SK-N-SH (cell line): ENCODE results near the gene ZNF662. TPM values are rescaled to one million over a fixed set of nuclear protein-coding genes. Genes with fewer than 3 reads are reported as not detected.

Source experiments
- CTCF ChIA-PET: fragments of 300-600, 350-600 bp; formaldehyde crosslinking; extraction: SDS; loops from one replicate; lab custom pipeline; 2021; lab: Yijun Ruan, JAX
- POLR2A ChIA-PET: fragments of 350-600 bp; sonication (Branson Sonifier 250); formaldehyde crosslinking; extraction: SDS; loops from one replicate; lab custom pipeline; 2020; ENCODE audit warnings: antibody characterized with exemption, inconsistent platforms; lab: Yijun Ruan, JAX
- DNase-seq: peaks from one replicate; pipeline ENCODE4 v3.0.0; 2012
- H2AFZ ChIP-seq: fragments of 200-600 bp; sonication (generic); 2 replicates; pipeline ENCODE4 v1.8.1; 2016; ENCODE audit warnings: antibody characterized with exemption, mild to moderate bottlenecking, low read depth
- H3F3A ChIP-seq: fragments of 200-600 bp; sonication (generic); replicated peaks from 2 replicates; pipeline ENCODE3; 2016; ENCODE audit warnings: antibody characterized with exemption, mild to moderate bottlenecking; ENCODE audit not compliant: insufficient read depth
- H3K27ac ChIP-seq, 2 experiments: fragments of 200-500 bp in 1 of 2; fragments of 200-600 bp in 1 of 2; sonication (Bioruptor generic) in 1 of 2; sonication (generic), shearing (Covaris generic) in 1 of 2; 2 replicates each; pipeline versions ENCODE4 v1.5.1 to v1.6.1; 2014 to 2016; ENCODE audit warnings: low read depth in 2 of 2, inconsistent platforms in 1 of 2, low read length in 1 of 2, mild to moderate bottlenecking in 1 of 2, mixed read lengths in 1 of 2
- H3K27me3 ChIP-seq: fragments of 200-600 bp; sonication (generic), shearing (Covaris generic); 2 replicates; pipeline ENCODE4 v1.6.1; 2016; ENCODE audit warnings: mixed run types; ENCODE audit not compliant: insufficient read depth
- H3K36me3 ChIP-seq, 2 experiments: fragments of 200-500 bp in 1 of 2; fragments of 200-600 bp in 1 of 2; sonication (Bioruptor generic) in 1 of 2; sonication (generic) in 1 of 2; replicated peaks in 1 of 2; 2 replicates each; pipeline versions ENCODE3 to v1.5.1; 2014 to 2016; ENCODE audit warnings: low read length in 1 of 2, mild to moderate bottlenecking in 1 of 2; ENCODE audit not compliant: insufficient read depth in 2 of 2, control insufficient read depth in 1 of 2
- H3K4me1 ChIP-seq, 2 experiments: fragments of 200-500 bp in 1 of 2; fragments of 200-600 bp in 1 of 2; sonication (Bioruptor generic) in 1 of 2; sonication (generic), shearing (Covaris generic) in 1 of 2; 2 replicates each; pipeline versions ENCODE4 v1.5.1 to v1.6.1; 2014 to 2016; ENCODE audit warnings: low read depth in 1 of 2, low read length in 1 of 2, mixed run types in 1 of 2; ENCODE audit not compliant: insufficient read depth in 2 of 2, control insufficient read depth in 1 of 2
- H3K4me2 ChIP-seq: fragments of 200-600 bp; sonication (generic), shearing (Covaris generic); 2 replicates; pipeline ENCODE4 v1.6.1; 2017; ENCODE audit warnings: mixed run types
- H3K4me3 ChIP-seq, 2 experiments: fragments of 200-500 bp in 1 of 2; fragments of 200-600 bp in 1 of 2; sonication (Bioruptor generic) in 1 of 2; sonication (generic), shearing (Covaris generic) in 1 of 2; 2 replicates each; pipeline versions ENCODE4 v1.5.1 to v1.8.1; 2014 to 2016; ENCODE audit warnings: low read depth in 2 of 2, inconsistent platforms in 1 of 2, low read length in 1 of 2, mild to moderate bottlenecking in 1 of 2, mixed read lengths in 1 of 2, moderate library complexity in 1 of 2
- H3K79me2 ChIP-seq: fragments of 200-600 bp; sonication (generic); 2 replicates; pipeline ENCODE4 v1.8.1; 2017; ENCODE audit warnings: mild to moderate bottlenecking; ENCODE audit not compliant: insufficient read depth
- H3K9ac ChIP-seq: fragments of 200-600 bp; sonication (generic); 2 replicates; pipeline ENCODE4 v1.6.1; 2017; ENCODE audit warnings: mixed run types
- H3K9me2 ChIP-seq: fragments of 200-600 bp; sonication (generic); 2 replicates; pipeline ENCODE4 v1.6.1; 2017; ENCODE audit warnings: mixed run types
- H3K9me3 ChIP-seq: fragments of 200-600 bp; sonication (generic); 2 replicates; pipeline ENCODE4 v1.6.1; 2017; ENCODE audit warnings: mixed run types, mild to moderate bottlenecking, moderate library complexity
- H4K20me1 ChIP-seq: fragments of 200-600 bp; sonication (generic); 2 replicates; pipeline ENCODE4 v1.6.1; 2017; ENCODE audit warnings: mild to moderate bottlenecking, mixed run types; ENCODE audit not compliant: insufficient read depth
- CTCF ChIP-seq: fragments of 200-600 bp; sonication (generic); IDR thresholded peaks from 2 replicates; pipeline ENCODE4 v1.6.1; 2017; ENCODE audit warnings: antibody characterized with exemption, mild to moderate bottlenecking, moderate library complexity
- EZH2phosphoT487 ChIP-seq: fragments of 200-600 bp; sonication (generic); IDR thresholded peaks from 2 replicates; pipeline ENCODE4 v1.6.1; 2017; ENCODE audit warnings: low read depth, mixed run types, mild to moderate bottlenecking, antibody characterized with exemption, moderate library complexity, borderline replicate concordance
- FOXJ3 ChIP-seq: sonication (generic); formaldehyde crosslinking; IDR thresholded peaks from 2 replicates; pipeline ENCODE4 v1.5.1; 2020; ENCODE audit warnings: mild to moderate bottlenecking, missing genetic modification reagents
- FOXM1 ChIP-seq: IDR thresholded peaks from 2 replicates; pipeline ENCODE4 v1.4.0; 2012; ENCODE audit warnings: low read depth, mild to moderate bottlenecking
- GABPA ChIP-seq: IDR thresholded peaks from 2 replicates; pipeline ENCODE4 v1.4.0; 2012; ENCODE audit warnings: low read depth, mild to moderate bottlenecking
- IRF3 ChIP-seq: fragments of 150-350 bp; IDR thresholded peaks from 2 replicates; pipeline ENCODE4 v1.6.1; 2016; ENCODE audit warnings: mild to moderate bottlenecking, low read depth, low read length
- JUND ChIP-seq: IDR thresholded peaks from 2 replicates; pipeline ENCODE4 v1.4.0; 2012
- MEF2A ChIP-seq: IDR thresholded peaks from 2 replicates; pipeline ENCODE4 v1.4.0; 2012; ENCODE audit warnings: low read depth, borderline replicate concordance
- MXI1 ChIP-seq: IDR thresholded peaks from 2 replicates; pipeline ENCODE4 v1.6.1; 2012; ENCODE audit warnings: mild to moderate bottlenecking, low read depth, low read length, improper control_type of control experiment
- NRF1 ChIP-seq: IDR thresholded peaks from 2 replicates; pipeline ENCODE4 v1.6.1; 2012; ENCODE audit warnings: low read depth, mild to moderate bottlenecking, low read length
- POLR2AphosphoS5 ChIP-seq: IDR thresholded peaks from 2 replicates; pipeline ENCODE4 v1.6.1; 2012; ENCODE audit warnings: low read depth, low read length
- RCOR1 ChIP-seq: fragments of 150-350 bp; IDR thresholded peaks from 2 replicates; pipeline ENCODE4 v1.6.1; 2017; ENCODE audit warnings: antibody characterized with exemption, low read length
- REST ChIP-seq: IDR thresholded peaks from 2 replicates; pipeline ENCODE4 v1.6.1; 2012; ENCODE audit warnings: mild to moderate bottlenecking, low read depth, low read length, moderate library complexity
- RXRA ChIP-seq: IDR thresholded peaks from 2 replicates; pipeline ENCODE4 v1.4.0; 2012; ENCODE audit warnings: low read depth, mild to moderate bottlenecking, borderline replicate concordance
- USF1 ChIP-seq: IDR thresholded peaks from 2 replicates; pipeline ENCODE4 v1.4.0; 2012; ENCODE audit warnings: low read depth, borderline replicate concordance
- USF2 ChIP-seq: fragments of 150-350 bp; IDR thresholded peaks from 2 replicates; pipeline ENCODE4 v1.6.1; 2017; ENCODE audit warnings: antibody characterized with exemption, low read length, low read depth, borderline replicate concordance
- YY1 ChIP-seq: IDR thresholded peaks from 2 replicates; pipeline ENCODE4 v1.4.0; 2012; ENCODE audit warnings: low read depth, mild to moderate bottlenecking
- WGBS: methylation state at CpG from one replicate; pipeline ENCODE4 v1.1.6; 2017; ENCODE audit warnings: low lambda C conversion rate; 5-methylcytosine and 5-hydroxymethylcytosine counted together
- polyA plus RNA-seq, 3 experiments: library from polyadenylated mRNA; depleted of rRNA; stranded (reverse); fragments of >200 nt; gene quantifications; 2 replicates each; pipeline ENCODE4 v1.2.3, GENCODE V29; 2012
- TF ChIP-seq, protein P1 (sequence below): IDR thresholded peaks from 2 replicates; pipeline ENCODE4 v1.4.0; 2012; ENCODE audit warnings: low read depth, borderline replicate concordance

Gene ZNF662
- polyA plus RNA-seq, 1 of the 3 experiments (the other 2 are of a cell fraction): 0.30 TPM

- TF ChIP-seq POLR2AphosphoS5: no peak
- no peak for TF ChIP-seq YY1
- TF ChIP-seq, protein P1, sequence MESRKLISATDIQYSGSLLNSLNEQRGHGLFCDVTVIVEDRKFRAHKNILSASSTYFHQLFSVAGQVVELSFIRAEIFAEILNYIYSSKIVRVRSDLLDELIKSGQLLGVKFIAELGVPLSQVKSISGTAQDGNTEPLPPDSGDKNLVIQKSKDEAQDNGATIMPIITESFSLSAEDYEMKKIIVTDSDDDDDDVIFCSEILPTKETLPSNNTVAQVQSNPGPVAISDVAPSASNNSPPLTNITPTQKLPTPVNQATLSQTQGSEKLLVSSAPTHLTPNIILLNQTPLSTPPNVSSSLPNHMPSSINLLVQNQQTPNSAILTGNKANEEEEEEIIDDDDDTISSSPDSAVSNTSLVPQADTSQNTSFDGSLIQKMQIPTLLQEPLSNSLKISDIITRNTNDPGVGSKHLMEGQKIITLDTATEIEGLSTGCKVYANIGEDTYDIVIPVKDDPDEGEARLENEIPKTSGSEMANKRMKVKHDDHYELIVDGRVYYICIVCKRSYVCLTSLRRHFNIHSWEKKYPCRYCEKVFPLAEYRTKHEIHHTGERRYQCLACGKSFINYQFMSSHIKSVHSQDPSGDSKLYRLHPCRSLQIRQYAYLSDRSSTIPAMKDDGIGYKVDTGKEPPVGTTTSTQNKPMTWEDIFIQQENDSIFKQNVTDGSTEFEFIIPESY: no peak
- TF ChIP-seq MXI1: no peak
- no peak for TF ChIP-seq RCOR1
- no peak for TF ChIP-seq IRF3
These were observed 29.5 kb upstream of the ZNF662 start (continued) for GRCh38 chr3:42876401-42876800.

DNA sequence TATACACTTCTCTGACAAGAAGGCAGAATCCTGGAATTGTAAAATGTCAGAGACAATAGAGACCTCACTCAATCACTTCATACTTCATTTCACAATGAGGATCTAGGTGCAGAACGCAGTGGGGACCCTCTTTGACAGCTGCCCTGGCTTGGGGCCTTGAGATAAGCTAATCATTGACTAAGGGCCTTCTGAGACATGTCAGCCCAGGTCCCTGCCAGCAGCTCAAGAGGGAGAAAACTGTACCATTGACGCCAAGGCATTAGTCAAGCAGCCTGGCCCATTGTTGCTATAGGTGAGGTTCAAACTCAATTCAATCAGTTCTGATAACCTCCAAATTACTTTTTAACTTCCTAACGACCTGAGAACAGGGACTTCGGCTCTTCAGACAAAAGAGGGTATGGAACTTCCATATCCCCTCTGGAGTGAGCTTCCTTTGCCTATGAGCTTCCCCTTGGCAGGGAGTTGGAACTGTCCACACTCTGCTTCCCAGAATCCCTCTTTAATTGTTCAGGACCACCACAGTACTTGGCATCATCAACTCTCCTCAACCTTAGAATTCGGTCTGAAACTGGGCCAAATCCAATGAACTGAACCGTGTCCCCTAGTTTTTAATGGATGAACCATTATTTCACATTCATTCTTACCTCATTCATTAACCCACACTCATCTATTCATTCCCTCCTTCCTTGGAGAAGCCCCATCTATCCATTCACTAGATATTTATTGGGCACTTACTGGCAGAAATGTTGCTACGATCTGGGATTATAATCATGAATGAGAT lies 28.8 kb upstream of the ZNF662 start:
- no peaks in the 10 kb centered on the region for H3K9me3 ChIP-seq
- ChIA-PET CTCF (interaction anchor here (1.3 to 8.2 kb wide), 4 partner anchors 38 to 630 kb away, joined by 4 to 34 read pairs (median 26); no protein-coding TSS in a partner anchor), POLR2A (no interaction called here)
- DNase-seq: no peak
- no peaks in the 10 kb centered on the region for H3K9me2 ChIP-seq
- no peaks in the 10 kb centered on the region for H3K36me3 ChIP-seq
- H3K27ac ChIP-seq: no peak overlapping the region
- H2AFZ ChIP-seq: no peak overlapping the region
- no peak overlapping the region for H3K9ac ChIP-seq
- 27% methylated on average over 7 of the region's 7 CpGs for WGBS
- no peak overlapping the region for H3K4me3 ChIP-seq
- H3F3A ChIP-seq: peaks cover 5% of the 10 kb centered on the region
- peaks cover 0 to 18% of the 10 kb centered on the region in 2 experiments; a peak in 1 of 4 replicates for H3K4me1 ChIP-seq
- no peak overlapping the region for H3K4me2 ChIP-seq
- H4K20me1 ChIP-seq: no peaks in the 10 kb centered on the region
- H3K79me2 ChIP-seq: no peaks in the 10 kb centered on the region
- H3K27me3 ChIP-seq: peaks cover 7% of the 10 kb centered on the region; the same call in 1 of the 2 replicates
- TF ChIP-seq REST (no peak), FOXM1 (no peak), NRF1 (no peak), USF2 (no peak), FOXJ3 (CRISPR knock-in tag) (no peak), MEF2A (no peak), IRF3 (no peak), JUND (no peak), USF1 (no peak), GABPA (no peak), RXRA (no peak), RCOR1 (no peak), CTCF (no peak), EZH2phosphoT487 (no peak)
